ENCODE data around the gene CEMIP2.

- no peak for TF ChIP-seq POLR2A (IDR thresholded peaks at IDR 0.05)
- TF ChIP-seq CTCF (IDR thresholded peaks at IDR 0.05), result no peak
Measured at GRCh38 chr9:71812385-71812784, 44.1 kb upstream of the CEMIP2 start.
